OCI-LY1 (cell line): ENCODE data around the gene MED27.

Experiments
- H2AFZ ChIP-seq: fragments of 200-600 bp; sonication (generic), shearing (Covaris generic); 2 replicates; pipeline ENCODE4 v1.6.0; 2014; ENCODE audit warnings: antibody characterized with exemption, mild to moderate bottlenecking, low read length
- H3F3A ChIP-seq: fragments of 200-600 bp; sonication (generic), shearing (Covaris generic); 2 replicates; pipeline ENCODE4 v1.6.0; 2014; ENCODE audit warnings: mild to moderate bottlenecking, antibody characterized with exemption, low read length, moderate library complexity; ENCODE audit not compliant: insufficient read depth
- H3K27ac ChIP-seq: fragments of 200-600 bp; sonication (generic); 2 replicates; pipeline ENCODE4 v1.5.1; 2014; ENCODE audit warnings: low read length, mixed run types, mild to moderate bottlenecking, low read depth; ENCODE audit not compliant: poor library complexity, severe bottlenecking
- H3K27me3 ChIP-seq: fragments of 200-600 bp; sonication (generic); 2 replicates; pipeline ENCODE4 v1.6.0; 2014; ENCODE audit warnings: antibody characterized with exemption, mild to moderate bottlenecking, low read length, moderate library complexity; ENCODE audit not compliant: insufficient read depth
- H3K36me3 ChIP-seq: fragments of 200-600 bp; sonication (generic); 2 replicates; pipeline ENCODE4 v1.6.1; 2014; ENCODE audit warnings: mild to moderate bottlenecking, antibody characterized with exemption, low read length, moderate library complexity, mixed read lengths; ENCODE audit not compliant: insufficient read depth
- H3K4me1 ChIP-seq: fragments of 200-600 bp; sonication (generic); 2 replicates; pipeline ENCODE4 v1.5.1; 2014; ENCODE audit warnings: mild to moderate bottlenecking, low read length, moderate library complexity; ENCODE audit not compliant: insufficient read depth, severe bottlenecking
- H3K4me2 ChIP-seq: fragments of 200-600 bp; sonication (generic), shearing (Covaris generic); 2 replicates; pipeline ENCODE4 v1.6.1; 2014; ENCODE audit warnings: low read length
- H3K4me3 ChIP-seq: fragments of 200-600 bp; sonication (generic); 2 replicates; pipeline ENCODE4 v1.5.1; 2014; ENCODE audit warnings: low read length, low read depth, mild to moderate bottlenecking, mixed read lengths; ENCODE audit not compliant: poor library complexity, severe bottlenecking
- H3K79me2 ChIP-seq: fragments of 200-600 bp; shearing (Covaris generic); 2 replicates; pipeline ENCODE4 v1.6.1; 2016; ENCODE audit warnings: mixed run types, low read length, mixed read lengths; ENCODE audit not compliant: insufficient read depth
- H3K9ac ChIP-seq: fragments of 200-600 bp; sonication (generic), shearing (Covaris generic); 2 replicates; pipeline ENCODE4 v1.6.1; 2014; ENCODE audit warnings: mild to moderate bottlenecking, low read length, mixed read lengths
- H3K9me2 ChIP-seq: fragments of 200-600 bp; sonication (generic), shearing (Covaris generic); 2 replicates; pipeline ENCODE4 v1.6.1; 2014; ENCODE audit warnings: low read depth, mild to moderate bottlenecking, low read length, mixed read lengths
- H3K9me3 ChIP-seq: fragments of 200-600 bp; shearing (Covaris generic); 2 replicates; pipeline ENCODE4 v1.6.1; 2014; ENCODE audit warnings: low read length, mixed read lengths
- H4K20me1 ChIP-seq: fragments of 200-600 bp; sonication (generic), shearing (Covaris generic); 2 replicates; pipeline ENCODE4 v1.6.0; 2016; ENCODE audit warnings: mild to moderate bottlenecking, low read length; ENCODE audit not compliant: insufficient read depth
- CTCF ChIP-seq: fragments of 200-600 bp; sonication (generic), shearing (Covaris generic); IDR thresholded peaks from 2 replicates; pipeline ENCODE4 v1.5.1; 2017; ENCODE audit warnings: mild to moderate bottlenecking, antibody characterized with exemption, low read length, moderate library complexity, mixed read lengths
- EZH2 ChIP-seq: fragments of 200-600 bp; sonication (generic), shearing (Covaris generic); IDR thresholded peaks from 2 replicates; pipeline ENCODE4 v1.8.0; 2017; ENCODE audit warnings: borderline replicate concordance, mixed run types, mild to moderate bottlenecking, antibody characterized with exemption, low read length, moderate library complexity, mixed read lengths

The MED27 gene

GRCh38 chr9:131810351-131811170, 269.1 kb downstream of the MED27 start:
- Histone ChIP-seq H3F3A (no peaks in the 10 kb centered on the region), H3K9me2 (no peaks in the 10 kb centered on the region), H4K20me1 (no peaks in the 10 kb centered on the region), H3K79me2 (no peaks in the 10 kb centered on the region), H3K27ac (no peak overlapping the region), H3K4me3 (no peak overlapping the region), H3K4me2 (no peak overlapping the region), H3K4me1 (no peaks in the 10 kb centered on the region), H2AFZ (no peak overlapping the region), H3K9me3 (no peaks in the 10 kb centered on the region), H3K27me3 (0 out of 2 replicates have a peak, but pooled peaks cover 19% of the 10 kb centered on the region), H3K9ac (no peak overlapping the region), H3K36me3 (no peaks in the 10 kb centered on the region)
- TF ChIP-seq CTCF (peak; percentile 29; the same call in 1 of the 2 replicates), EZH2 (no peak)
